Heart left ventricle (tissue), 16 donors: ENCODE results near the gene LMTK3. TPM values are rescaled to one million over a fixed set of nuclear protein-coding genes. Genes with fewer than 3 reads are reported as not detected.

Experiments
- ATAC-seq, 4 donors: fragments of 200-7000 bp; cut with Tn5 transposase; one replicate each; pipeline ENCODE4 v1.9.1; 2020 to 2022; ENCODE audit warnings: moderate library complexity in 4 of 4, mild to moderate bottlenecking in 3 of 4, moderate number of reproducible peaks in 1 of 4
- DNase-seq, 5 donors: peaks; one replicate each; pipeline ENCODE4 v3.0.0-alpha.2; 2020
- H3K27ac ChIP-seq, 12 donors: fragments of 200-600 bp; sonication (generic) in 4 of 12; one replicate each; pipeline versions ENCODE4 v1.5.0 to v1.8.0; 2016 to 2022; ENCODE audit warnings: mild to moderate bottlenecking in 2 of 12
- H3K27me3 ChIP-seq, 9 donors: fragments of 200-600 bp; sonication (generic) in 2 of 9; one replicate each; pipeline versions ENCODE4 v1.5.1 to v1.8.0; 2016 to 2022; ENCODE audit warnings: mild to moderate bottlenecking in 3 of 9
- H3K36me3 ChIP-seq, 9 donors: fragments of 200-600 bp; sonication (generic) in 2 of 9; one replicate each; pipeline versions ENCODE4 v1.5.0 to v1.8.0; 2018 to 2022; ENCODE audit warnings: mild to moderate bottlenecking in 2 of 9
- H3K4me1 ChIP-seq, 12 donors: fragments of 200-600 bp; sonication (generic) in 4 of 12; one replicate each; pipeline versions ENCODE4 v1.5.0 to v1.8.0; 2016 to 2022; ENCODE audit warnings: mild to moderate bottlenecking in 3 of 12
- H3K4me3 ChIP-seq, 12 donors: fragments of 200-600 bp; sonication (generic) in 4 of 12; one replicate each; pipeline versions ENCODE4 v1.5.0 to v1.8.0; 2017 to 2022; ENCODE audit warnings: mild to moderate bottlenecking in 9 of 12, moderate library complexity in 4 of 12
- H3K9me3 ChIP-seq, 12 donors: fragments of 200-600 bp; sonication (generic) in 4 of 12; one replicate each; pipeline versions ENCODE4 v1.5.0 to v1.8.0; 2016 to 2022; ENCODE audit warnings: mild to moderate bottlenecking in 1 of 12
- POLR2A ChIP-seq, 2 donors: fragments of 450-650 bp; IDR thresholded peaks; one replicate each; pipeline ENCODE4 v1.6.1; 2017; ENCODE audit warnings: antibody characterized with exemption in 2 of 2, mild to moderate bottlenecking in 2 of 2, moderate library complexity in 2 of 2
- WGBS, 4 donors: extraction: QIAGEN DNeasy Blood & Tissue Kit in 2 of 4; methylation state at CpG; one replicate each; pipeline versions ENCODE4 v1.1.5 to v1.1.7; 2013 to 2018; 5-methylcytosine and 5-hydroxymethylcytosine counted together
- intact Hi-C, 10 donors: fragments of 100-400 bp; cut with DNase I; formaldehyde crosslinking; loops; one replicate each; pipeline versions ENCODE4 v1.11.1 to v1.14.2; 2022
- polyA plus RNA-seq, 2 donors: library from polyadenylated mRNA; stranded (reverse); fragments of 200-250 nt; gene quantifications; one replicate each; pipeline ENCODE4 v1.2.3, GENCODE V29; 2013
- total RNA-seq, 9 donors: library from RNA; depleted of rRNA in 2 of 9; stranded (reverse); fragments of >200 nt in 2 of 9; fragmentation: NEBNext Ultra II Directional in 3 of 9; extraction: Animal tissue kit (Norgen Biotek cat#: 25700) in 3 of 9; gene quantifications; one replicate each; pipeline versions ENCODE4 v1.1.0 to v1.2.4, GENCODE V29; 2016 to 2023
- TF ChIP-seq, protein P1 (sequence below), 12 donors: fragments of 200-600 bp; sonication (generic) in 4 of 12; IDR thresholded peaks; one replicate each; pipeline versions ENCODE4 v1.5.0 to v1.8.0; 2018 to 2022; ENCODE audit warnings: antibody characterized with exemption in 12 of 12, mild to moderate bottlenecking in 5 of 12
- donor health status: ischemic (EF 13 %, LVEDD 7.1; RV severe dilation, severe dysfunction).
- donor health status: healthy with polysubstance abuse.
- donor health status: DM: no; HTN: yes; CAD: no.
- donor health status: DM: no; HTN: no; CAD: no.
- donor health status: ischemic (EF 25% LVEDD 6.9; RV normal size, moderate dysfunction).
- donor health status: ischemic (EF 25% LVEDD 5.7; RV mildly dilated, moderate dysfunction).
- donor health status: healthy.
- donor health status: DM: yes; HTN: yes; CAD: no.
- donor health status: ischemic (EF 35%, LVEDD 5.7; RV mildly dilated, moderate dysfunction).
- donor health status: nonischemic (EF 11% LVEDD 7.7; RV severe dilation, severe dysfunction).
- donor health status: DM: yes; HTN: yes; CAD: no.
- donor health status: PGD.
- donor health status: ischemic (EF 29% LVEDD 5.4; RV normal size, mild dysfunction).
- donor health status: nonischemic (EF 23%, LVEDD 6.1; RV moderate dilation, normal function).

The LMTK3 gene
- total and polyA plus RNA-seq, 11 donors, result 0.19 to 1.9 (median 1.3) TPM

DNA sequence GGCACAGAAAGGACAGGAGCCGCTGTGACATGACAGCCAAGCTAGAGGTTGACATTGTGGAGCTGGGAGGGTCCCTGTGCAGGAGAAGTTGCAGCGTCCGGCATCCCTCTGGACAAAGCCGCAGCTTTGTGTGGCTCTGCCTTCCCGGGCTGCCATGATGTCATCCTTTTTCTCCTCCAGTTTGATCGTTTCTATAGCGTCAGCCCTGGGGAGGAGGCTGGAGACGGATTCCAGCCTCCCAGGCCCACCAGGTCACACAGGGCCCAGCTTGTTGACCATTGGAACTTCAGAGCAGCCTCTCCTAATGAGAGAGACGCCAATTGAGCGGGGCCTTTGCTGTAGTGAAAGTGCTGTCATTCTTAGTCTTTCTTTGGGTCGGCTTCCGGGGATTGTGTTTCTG lies 60.0 kb downstream of the LMTK3 start:
- TF ChIP-seq, protein P1, sequence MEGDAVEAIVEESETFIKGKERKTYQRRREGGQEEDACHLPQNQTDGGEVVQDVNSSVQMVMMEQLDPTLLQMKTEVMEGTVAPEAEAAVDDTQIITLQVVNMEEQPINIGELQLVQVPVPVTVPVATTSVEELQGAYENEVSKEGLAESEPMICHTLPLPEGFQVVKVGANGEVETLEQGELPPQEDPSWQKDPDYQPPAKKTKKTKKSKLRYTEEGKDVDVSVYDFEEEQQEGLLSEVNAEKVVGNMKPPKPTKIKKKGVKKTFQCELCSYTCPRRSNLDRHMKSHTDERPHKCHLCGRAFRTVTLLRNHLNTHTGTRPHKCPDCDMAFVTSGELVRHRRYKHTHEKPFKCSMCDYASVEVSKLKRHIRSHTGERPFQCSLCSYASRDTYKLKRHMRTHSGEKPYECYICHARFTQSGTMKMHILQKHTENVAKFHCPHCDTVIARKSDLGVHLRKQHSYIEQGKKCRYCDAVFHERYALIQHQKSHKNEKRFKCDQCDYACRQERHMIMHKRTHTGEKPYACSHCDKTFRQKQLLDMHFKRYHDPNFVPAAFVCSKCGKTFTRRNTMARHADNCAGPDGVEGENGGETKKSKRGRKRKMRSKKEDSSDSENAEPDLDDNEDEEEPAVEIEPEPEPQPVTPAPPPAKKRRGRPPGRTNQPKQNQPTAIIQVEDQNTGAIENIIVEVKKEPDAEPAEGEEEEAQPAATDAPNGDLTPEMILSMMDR (IDR thresholded peaks at IDR 0.05), result no peak
- TF ChIP-seq POLR2A (IDR thresholded peaks at IDR 0.05), result no peak
- Histone ChIP-seq H3K9me3 (no peaks in the 10 kb centered on the region), H3K36me3 (peaks cover 2 to 83% (median 76%) of the 10 kb centered on the region in 9 donors), H3K27me3 (no peaks in the 10 kb centered on the region), H3K4me1 (peaks cover 0 to 5% (median under 1%) of the 10 kb centered on the region in 12 donors), H3K27ac (no peak overlapping the region), H3K4me3 (no peak overlapping the region)
- WGBS, 4 donors, result 84 to 89% (median 86%) methylated on average over 12 of the region's 12 CpGs
- DNase-seq (no peak), ATAC-seq (no peak)
- intact Hi-C loops, result no loop called here

DNA sequence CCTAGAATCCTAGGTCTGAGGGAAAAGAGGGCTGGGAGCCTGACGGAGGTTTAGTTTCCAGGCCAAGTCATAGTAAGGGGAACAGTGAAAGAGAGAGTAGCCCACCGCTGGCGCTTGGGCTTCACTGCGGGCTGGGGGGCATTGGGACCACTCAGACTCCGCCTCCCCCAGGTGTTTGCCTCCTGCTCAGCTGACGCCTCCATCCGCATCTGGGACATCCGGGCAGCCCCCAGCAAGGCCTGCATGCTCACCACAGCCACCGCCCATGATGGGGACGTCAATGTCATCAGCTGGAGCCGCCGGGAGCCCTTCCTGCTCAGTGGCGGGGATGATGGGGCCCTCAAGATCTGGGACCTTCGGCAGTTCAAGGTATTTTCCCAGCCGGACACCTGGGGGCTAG lies 60.8 kb downstream of the LMTK3 start:
- intact Hi-C loops, result no loop called here
- no peaks in the 10 kb centered on the region for H3K27me3 ChIP-seq
- TF ChIP-seq, protein P1 (IDR thresholded peaks at IDR 0.05), result no peak
- TF ChIP-seq POLR2A (IDR thresholded peaks at IDR 0.05), result no peak

DNA sequence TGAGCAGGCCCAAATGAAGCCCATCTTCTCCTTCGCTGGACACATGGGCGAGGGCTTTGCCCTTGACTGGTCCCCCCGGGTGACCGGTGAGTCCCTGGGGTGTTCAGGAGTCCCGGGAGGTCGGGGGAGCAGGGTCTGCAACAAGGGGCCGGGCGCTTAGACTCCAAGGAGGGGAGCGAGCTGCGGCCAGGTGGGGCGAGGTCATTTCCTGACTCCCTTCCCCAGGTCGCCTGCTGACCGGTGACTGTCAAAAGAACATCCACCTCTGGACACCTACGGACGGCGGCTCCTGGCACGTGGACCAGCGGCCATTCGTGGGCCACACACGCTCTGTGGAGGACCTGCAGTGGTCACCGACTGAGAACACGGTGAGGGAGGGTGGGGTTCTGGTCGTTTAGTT lies 61.2 kb downstream of the LMTK3 start:
- no peak for ATAC-seq
- intact Hi-C loops, result no loop called here
- WGBS, 4 donors, result 87 to 95% (median 94%) methylated on average over 17 to 23 of the region's 23 CpGs
- Histone ChIP-seq H3K36me3 (peaks cover 2 to 74% (median 70%) of the 10 kb centered on the region in 9 donors), H3K9me3 (no peaks in the 10 kb centered on the region), H3K27me3 (no peaks in the 10 kb centered on the region), H3K27ac (no peak overlapping the region), H3K4me3 (no peak overlapping the region), H3K4me1 (peaks cover 0 to 11% (median 6%) of the 10 kb centered on the region in 12 donors)
- DNase-seq, result no peak
- TF ChIP-seq, protein P1 (IDR thresholded peaks at IDR 0.05), result no peak

More for the DNA sequence above, 60.8 kb downstream of the LMTK3 start:
- no peak for ATAC-seq
- no peak overlapping the region for H3K27ac ChIP-seq
- H3K9me3 ChIP-seq, result no peaks in the 10 kb centered on the region
- peaks cover 0 to 11% (median 6%) of the 10 kb centered on the region in 12 donors for H3K4me1 ChIP-seq
- peaks cover 2 to 76% (median 73%) of the 10 kb centered on the region in 9 donors for H3K36me3 ChIP-seq
- no peak for DNase-seq
- H3K4me3 ChIP-seq, result no peak overlapping the region
- 95 to 97% (median 96%) methylated on average over 12 to 15 of the region's 15 CpGs for WGBS, 4 donors

DNA sequence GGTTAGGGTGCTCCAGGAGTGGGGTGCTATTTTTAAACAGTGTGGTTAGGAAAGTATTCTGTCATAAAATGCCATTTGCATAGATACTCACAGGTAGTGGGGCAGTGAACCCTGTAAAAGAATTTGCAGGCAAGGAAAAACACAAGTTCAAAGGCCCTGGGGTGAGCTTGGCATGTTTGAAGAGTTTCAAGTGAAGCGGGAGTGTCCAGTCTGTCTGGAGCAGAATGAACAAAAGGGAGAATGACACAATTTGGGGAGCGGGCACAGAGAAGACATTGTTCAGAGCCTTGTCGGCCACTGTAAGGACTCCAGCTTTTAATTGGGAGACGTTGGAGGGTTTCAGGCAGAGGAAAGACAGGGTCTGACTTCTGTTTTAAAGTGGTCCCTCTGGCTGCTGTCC lies 63.1 kb downstream of the LMTK3 start:
- intact Hi-C loops, result loop anchor here in 2 of 10 donors (5.0 kb wide), 2 partner anchors 56 to 126 kb away; partner anchors contain the start of genes GRIN2D (in 1 of the 2) and KDELR1 (in 1 of the 2)
- Histone ChIP-seq H3K4me3 (no peak overlapping the region), H3K27ac (no peak overlapping the region), H3K4me1 (peaks cover 0 to 26% (median 19%) of the 10 kb centered on the region in 12 donors), H3K9me3 (no peaks in the 10 kb centered on the region), H3K36me3 (peaks cover 2 to 66% (median 63%) of the 10 kb centered on the region in 9 donors), H3K27me3 (peaks cover 0 to 10% (median 4%) of the 10 kb centered on the region in 9 donors)
- no peak for DNase-seq
- 87 to 96% (median 94%) methylated on average over 4 of the region's 4 CpGs for WGBS, 4 donors
- ATAC-seq, result no peak
- TF ChIP-seq, protein P1 (IDR thresholded peaks at IDR 0.05), result no peak
- TF ChIP-seq POLR2A (IDR thresholded peaks at IDR 0.05), result no peak
